ENCODE measurements around the gene HUS1. TPM values are rescaled to one million over a fixed set of nuclear protein-coding genes. Genes with fewer than 3 reads are reported as not detected.
"Not testable (repeated sequence)": the region's sequence is repeated elsewhere in the genome, so short reads cannot be mapped to it uniquely, and the experiment has no call there.

HUS1 gene
- total RNA-seq, 1 donor from 2014 or later: 15.4 TPM

DNA sequence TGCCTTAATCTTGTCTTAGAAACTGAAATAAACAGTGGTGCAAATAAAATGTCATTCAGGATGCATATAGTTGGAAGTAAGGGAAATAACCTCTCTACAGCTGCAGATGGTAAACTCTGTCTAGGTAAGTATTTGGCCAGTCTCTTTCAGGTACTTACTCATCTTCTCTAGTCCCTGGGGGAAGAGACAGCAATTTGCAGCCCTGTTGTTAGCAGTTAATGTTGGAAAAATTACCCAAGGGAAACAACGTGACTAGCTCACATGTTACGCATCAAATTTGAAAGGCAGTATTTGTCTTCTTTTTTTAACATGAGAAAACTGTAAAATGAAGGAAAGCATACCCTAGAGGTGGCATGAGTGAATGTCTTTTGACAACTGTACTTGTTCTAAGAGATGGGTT, 3.2 kb upstream of the HUS1 start:
- no peak for ATAC-seq
- DNase-seq (ENCODE audit: low spot score): no peak

DNA sequence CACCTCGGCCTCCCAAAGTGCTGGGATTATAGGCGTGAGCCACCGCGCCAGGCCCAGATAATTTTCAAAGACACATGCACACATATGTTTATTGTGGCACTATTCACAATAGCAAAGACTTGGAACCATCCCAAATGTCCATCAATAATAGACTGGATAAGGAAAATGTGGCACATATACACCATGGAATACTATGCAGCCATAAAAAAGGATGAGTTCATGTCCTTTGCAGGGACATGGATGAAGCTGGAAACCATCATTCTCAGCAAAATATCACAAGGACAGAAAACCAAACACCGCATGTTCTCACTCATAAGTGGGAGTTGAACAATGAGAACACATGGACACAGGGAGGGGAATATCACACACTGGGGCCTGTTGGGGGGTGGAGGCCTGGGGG, 1.2 kb upstream of the HUS1 start:
- DNase-seq (ENCODE audit: low spot score); ATAC-seq: not testable (repeated sequence)

DNA sequence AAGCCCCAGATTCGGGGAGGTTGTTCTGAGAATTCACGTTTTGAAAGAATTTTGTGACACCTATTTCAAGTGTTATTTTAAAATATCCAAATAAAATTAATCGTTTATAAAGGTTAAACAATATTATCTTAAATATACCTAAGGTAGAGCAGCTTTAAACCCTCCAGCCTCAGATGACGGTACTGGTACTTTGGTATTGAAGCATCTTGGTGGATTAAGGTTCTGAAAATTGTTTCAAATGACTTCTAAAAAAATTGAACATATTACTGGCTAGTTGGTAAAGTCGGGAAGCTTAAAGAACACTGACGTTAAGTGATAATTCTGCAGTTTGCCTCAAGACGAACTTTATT, 392 bp upstream of the HUS1 start:
- DNase-seq (ENCODE audit: low spot score) (no peak), ATAC-seq (no peak)

DNA sequence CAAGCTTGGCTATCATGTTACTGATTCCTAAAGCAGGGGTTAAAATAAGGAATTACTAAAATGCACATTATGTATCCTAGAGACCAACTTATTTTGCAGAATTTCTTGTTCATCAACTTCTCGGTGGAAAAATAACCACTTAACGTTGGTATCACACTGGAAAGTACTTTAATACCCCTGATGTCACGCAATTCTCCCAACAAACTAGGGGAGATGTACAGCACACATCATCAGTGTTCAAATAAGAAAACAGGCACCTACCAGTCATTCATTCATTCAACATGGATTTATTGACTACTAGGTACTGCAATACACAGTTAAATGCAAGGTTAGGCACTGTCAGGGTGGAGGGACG, 648 bp downstream of the HUS1 start:
- ATAC-seq (no peak), DNase-seq (ENCODE audit: low spot score) (no peak)

DNA sequence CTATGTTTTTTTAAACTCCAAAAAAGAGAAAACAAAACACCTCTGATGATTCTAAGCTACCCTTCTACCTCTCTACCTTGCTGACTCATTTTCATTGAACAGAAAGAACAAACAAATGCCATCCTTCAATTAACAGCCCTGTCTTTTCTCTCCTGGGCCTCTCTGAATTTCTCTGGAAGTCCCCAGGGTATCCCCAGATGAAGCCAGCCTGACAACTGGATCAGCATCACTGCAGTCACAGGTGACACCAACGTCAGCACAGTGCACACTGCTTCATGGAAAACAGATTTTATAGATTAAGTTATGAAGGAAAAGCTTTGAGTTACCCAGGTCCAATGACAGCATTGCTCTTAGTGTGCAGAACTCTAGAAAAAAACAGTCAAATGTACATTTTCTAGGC, 5.7 kb downstream of the HUS1 start:
- DNase-seq (ENCODE audit: low spot score) (no peak), ATAC-seq (no peak)

DNA sequence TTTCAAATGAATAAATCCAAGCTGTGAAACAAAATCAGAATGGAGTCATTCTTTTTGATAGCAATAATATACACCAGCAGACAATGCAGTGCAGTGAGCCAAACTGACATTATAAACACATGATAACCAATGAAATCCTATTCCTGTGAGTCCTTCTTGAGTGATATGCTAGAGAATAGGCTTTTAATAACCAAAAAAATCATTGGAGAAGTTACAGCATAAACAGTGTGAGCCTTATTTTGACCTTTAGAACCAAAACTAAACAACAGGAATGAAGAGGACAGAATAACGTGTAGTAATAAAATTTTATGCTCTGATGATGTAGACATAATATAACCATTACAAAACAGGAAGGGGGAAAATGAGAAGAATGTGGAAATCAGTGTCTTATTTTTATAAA, 8.7 kb downstream of the HUS1 start:
- ATAC-seq (no peak), DNase-seq (ENCODE audit: low spot score) (no peak)

DNA sequence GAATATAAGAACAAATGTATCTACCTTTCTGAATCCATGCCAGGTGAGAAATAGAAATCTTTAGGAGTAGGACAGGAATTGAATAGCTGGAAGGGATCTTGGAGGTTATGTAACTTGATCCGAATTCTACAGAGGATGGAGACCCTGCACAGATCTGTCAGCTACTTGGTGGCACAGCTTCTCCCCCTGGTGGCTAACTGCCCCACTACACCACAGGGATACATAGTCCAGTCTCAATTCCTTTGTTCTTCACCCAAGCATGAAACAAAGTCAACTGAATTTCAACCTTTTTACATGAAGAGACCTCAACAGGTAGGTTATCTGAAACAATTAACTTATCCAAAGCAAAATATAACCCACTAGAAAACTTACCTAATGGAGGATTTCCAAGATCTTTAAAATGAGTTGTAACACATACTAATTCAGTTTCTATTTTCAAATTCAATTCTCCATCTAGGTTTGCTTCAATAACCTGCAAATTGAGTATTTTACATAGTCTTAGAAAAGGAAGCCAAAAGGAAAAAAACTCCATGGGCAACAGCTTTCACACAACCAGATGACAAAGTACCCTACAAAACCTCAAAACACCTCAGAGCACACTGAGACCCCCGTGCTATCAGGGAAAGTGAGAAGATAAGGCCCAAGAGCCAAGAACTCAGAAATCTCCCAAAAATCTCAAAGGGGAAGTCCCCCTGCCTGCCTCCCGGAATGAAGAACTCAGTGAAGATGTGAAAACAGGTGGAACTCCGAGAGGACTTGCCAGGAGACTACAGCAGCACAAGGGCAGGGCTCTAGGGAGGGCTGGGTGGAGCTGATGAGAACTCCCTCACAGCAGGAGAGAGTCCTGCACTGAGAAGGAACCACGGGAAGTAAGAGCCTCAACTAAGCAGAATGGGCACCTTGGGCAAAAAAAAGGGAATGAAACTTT, 10.3 kb downstream of the HUS1 start:
- ATAC-seq (peak; percentile 83), DNase-seq (ENCODE audit: low spot score) (peak; percentile 52)

DNA sequence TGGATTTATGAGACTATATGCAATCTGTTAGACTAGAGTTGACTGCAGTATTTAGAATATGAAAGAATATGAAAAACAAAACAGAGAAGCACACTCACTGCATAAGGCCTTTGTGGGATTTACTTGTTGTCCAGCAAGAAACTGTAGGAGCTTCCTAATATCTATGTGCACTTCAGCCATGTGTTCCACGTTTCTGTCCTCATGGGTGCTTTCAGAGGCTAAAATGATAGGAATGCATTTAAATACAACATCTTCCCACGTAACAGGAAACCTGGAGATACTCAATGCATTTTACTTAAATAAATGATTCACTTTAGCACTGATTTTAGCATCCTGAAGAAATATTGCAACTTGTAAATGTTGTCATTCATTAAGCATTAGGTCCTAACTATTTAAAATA, 11.7 kb downstream of the HUS1 start:
- no peak for ATAC-seq
- no peak for DNase-seq (ENCODE audit: low spot score)

DNA sequence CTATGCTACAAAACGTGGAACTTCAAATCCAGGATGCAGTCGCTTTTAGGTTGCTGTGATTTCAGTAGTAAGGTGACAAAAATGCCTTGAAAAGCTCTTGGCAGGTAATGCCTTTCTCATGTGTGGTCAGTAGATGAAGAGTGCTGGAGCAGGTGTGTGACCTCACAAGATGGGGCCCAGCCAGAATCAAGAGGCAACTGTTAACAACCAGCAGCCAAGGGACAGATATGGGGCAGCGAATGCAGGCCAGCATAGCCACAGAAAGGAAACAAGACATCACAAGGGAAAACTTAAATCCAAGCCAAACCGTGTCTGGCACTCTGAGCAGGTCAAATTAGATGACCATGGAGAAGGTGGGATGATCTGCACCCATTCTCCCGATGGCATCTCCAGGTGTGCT, 12.3 kb downstream of the HUS1 start:
- DNase-seq (ENCODE audit: low spot score): no peak
- no peak for ATAC-seq

DNA sequence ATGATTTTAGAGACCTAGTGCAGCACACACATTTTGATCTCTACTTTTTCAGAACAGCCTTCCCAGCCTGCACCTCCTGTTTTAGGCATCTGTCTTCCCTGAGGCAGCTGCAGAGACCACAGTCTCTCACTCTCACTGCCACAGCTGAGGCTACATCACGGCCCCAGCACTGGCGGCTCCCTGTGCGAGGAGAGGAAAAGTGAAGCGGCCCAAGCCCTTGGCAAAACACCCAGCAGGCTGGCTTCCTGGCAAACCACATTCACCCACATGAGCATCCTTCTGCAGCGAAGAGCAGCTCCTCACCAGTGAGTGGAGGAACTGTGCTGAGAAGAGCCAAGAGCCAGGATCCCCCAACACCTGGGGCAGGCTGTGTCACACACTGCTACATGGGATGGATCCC, 14.0 kb downstream of the HUS1 start:
- DNase-seq (ENCODE audit: low spot score): no peak
- ATAC-seq: no peak

DNA sequence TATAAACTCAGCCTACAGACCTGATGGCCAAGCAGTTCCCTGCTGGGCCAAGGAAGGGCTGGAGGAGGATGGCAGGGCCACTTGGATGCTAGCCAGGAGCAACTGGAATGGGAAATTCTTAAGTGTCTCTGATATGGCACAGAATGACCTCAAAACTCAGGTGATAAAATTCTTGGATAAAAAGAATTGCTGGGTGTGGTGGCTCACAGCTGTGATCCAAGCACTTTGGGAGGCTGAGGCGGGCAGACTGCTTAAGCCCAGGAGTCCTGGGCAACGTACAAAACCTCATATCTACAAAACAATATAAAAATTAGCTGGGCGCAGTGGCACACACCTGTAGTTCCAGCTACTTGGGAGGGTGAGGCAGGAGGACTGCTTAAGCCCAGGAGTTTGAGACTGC, 17.2 kb downstream of the HUS1 start:
- ATAC-seq (no peak), DNase-seq (ENCODE audit: low spot score) (no peak)

DNA sequence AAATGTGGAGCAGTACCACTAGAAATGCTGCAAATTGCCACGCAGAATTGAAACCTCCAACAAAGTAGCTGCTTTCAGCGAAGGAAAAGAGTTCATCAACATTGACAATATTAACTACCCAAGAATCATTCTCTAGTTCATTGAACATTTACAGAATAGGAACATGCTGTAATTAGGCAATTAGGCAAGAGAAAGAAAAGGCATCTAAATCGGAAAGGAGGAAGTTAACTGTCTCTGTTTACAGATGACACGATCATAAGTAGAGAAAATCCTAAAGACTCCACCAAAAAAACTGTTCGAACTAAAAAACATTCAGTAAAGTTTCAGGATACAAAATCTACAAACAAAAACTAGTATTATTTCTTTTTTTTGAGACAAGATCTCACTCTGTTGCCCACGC, 22.3 kb downstream of the HUS1 start:
- ATAC-seq: no peak
- DNase-seq (ENCODE audit: low spot score): no peak

DNA sequence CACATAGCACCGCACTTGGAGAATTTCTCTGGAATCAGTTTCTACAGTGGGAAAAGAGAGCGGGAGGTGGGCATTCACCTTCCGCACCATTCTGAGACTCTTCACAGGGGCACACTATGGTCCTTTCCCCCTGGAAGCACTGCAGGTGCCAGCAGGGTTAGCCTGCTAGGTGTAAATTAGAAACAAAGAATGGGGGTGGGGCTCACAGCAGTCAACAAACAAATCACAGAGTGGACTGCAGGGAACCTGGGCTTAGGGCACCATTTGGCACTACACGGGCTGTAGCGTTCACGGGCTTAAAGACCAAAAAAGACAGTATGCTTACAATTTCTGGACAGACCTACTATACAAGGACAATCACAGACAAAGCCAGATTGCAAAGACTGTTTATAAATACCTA, 23.2 kb downstream of the HUS1 start:
- no peak for ATAC-seq
- no peak for DNase-seq (ENCODE audit: low spot score)

DNA sequence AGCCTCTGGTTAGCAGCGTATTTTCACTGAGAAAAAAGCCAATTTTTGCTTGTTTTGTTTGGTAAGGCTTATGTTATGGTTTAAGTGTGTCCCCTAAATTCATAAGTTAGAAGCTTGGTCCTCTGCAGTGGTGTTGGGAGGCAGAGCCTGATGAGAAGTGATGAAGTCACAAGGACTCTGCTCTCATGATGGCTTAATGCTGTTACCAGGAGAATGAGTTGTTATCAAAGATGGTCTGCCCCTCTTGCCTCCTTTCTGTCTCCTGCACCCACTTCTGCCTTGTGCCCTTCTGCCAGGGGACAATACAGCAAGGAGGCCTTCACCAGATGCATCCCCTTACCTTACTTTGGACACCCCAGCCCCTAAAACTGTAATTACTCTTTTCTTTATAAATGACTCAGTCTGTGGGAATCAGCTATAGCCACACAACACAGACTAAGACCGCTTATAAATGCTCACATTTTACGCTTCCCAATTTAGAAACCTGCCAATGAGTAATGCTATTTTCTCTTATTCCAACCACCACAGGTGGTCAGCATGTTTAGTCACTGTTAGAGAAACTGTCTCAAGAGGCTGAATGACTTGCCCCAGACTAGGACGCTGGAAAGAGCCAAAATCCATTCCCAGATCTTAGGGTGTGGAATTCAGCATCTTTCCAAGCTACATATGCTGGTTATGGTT, 25.0 kb downstream of the HUS1 start:
- no peak for DNase-seq (ENCODE audit: low spot score)
- no peak for ATAC-seq

DNA sequence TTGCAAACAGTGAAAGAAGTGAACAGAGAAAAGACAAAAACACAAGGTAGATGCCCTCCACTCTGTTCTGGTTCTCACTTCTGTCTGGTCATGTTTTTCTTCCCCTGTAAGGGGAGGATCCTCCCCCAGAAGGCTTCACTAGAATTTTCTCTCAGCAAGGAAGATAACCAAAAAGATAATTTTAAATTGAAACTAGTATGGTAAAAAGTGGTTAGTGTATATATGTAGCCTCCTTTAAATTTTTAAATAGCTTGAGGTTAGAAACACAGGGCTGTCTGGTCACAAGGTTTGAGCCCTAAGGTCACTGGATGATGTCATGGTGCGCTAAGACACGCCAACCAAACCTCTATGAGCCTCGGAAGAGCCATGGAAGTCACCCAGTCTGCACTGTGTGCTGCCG, 25.6 kb downstream of the HUS1 start:
- ATAC-seq (no peak), DNase-seq (ENCODE audit: low spot score) (no peak)

DNA sequence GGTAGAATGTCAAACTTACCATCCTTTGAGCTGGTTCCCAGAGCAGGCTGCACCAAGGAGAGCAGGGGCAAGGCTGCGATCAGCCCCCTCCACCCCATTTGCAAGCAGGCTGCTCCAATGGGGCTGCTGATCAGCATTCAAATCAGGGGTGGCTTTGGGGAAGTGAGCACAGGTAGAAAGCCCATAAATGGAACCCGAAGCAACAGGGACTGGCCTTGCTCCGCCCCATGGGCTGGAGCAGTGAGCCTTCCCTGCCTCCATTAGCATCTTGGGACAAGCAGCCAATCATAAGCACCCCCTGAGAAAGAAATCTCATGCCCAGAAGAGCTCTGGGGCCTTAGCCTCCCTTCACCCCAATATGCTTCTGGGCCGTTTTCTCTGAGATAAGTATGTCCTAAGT, 27.2 kb downstream of the HUS1 start:
- no peak for ATAC-seq
- DNase-seq (ENCODE audit: low spot score): no peak

DNA sequence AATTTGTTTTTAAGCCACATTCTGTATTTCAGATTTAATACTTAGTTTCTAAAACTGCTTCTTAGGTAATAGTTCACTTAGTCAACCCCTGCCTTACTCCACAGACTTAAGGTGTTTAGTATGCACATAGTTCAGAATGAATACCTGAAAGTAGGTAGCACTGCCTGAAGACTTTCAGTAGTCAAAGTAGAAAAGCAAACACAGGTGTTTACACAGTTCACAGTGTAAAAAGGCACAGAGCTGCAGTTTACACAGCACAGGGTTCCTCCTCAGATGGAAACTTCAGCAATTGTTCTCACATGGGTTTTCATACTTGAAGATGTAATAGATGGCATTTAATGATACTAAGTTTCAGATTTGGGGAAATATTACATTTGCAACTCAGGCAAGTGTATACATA, 28.0 kb downstream of the HUS1 start:
- ATAC-seq: peak; percentile 84
- DNase-seq (ENCODE audit: low spot score): no peak

DNA sequence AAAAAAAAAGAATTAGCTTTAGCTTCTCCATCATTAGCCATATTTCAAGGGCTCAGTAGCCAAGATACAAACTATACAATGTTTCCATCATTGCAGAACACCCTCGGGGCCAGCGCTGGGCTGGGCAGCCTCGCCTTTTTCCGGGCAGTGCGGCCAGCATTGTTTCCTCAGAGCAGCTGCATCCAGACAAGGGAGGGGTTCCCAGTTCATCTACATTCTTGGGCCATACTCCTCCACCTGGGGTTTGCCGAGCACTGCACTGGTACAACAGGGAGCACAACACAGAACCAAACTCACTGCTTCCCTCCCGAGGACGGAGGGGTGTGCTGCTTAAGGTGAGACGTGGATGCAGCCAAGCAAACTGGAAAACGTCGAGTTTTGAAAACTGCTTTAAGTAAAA, 28.7 kb downstream of the HUS1 start:
- ATAC-seq (no peak), DNase-seq (ENCODE audit: low spot score) (no peak)

DNA sequence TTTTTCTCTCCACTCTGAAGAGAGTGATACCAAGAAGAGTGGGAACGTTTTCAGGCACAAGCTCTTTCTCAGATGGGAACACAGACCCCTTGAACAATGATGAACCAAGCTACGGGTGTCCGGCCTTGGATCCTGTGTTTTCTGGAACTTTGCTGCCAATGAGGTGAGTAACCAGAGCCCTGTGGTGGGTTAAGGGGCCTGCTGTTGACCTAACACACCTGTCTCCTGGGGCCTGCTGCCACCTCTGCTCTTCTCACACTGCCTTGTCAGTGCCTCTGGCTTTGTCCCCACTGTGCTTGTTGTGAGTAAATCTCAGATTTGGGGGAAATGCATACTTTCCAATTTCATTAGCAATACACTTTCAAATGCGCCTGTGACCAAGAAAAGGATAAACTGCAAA, 29.7 kb downstream of the HUS1 start:
- ATAC-seq (no peak), DNase-seq (ENCODE audit: low spot score) (no peak)

DNA sequence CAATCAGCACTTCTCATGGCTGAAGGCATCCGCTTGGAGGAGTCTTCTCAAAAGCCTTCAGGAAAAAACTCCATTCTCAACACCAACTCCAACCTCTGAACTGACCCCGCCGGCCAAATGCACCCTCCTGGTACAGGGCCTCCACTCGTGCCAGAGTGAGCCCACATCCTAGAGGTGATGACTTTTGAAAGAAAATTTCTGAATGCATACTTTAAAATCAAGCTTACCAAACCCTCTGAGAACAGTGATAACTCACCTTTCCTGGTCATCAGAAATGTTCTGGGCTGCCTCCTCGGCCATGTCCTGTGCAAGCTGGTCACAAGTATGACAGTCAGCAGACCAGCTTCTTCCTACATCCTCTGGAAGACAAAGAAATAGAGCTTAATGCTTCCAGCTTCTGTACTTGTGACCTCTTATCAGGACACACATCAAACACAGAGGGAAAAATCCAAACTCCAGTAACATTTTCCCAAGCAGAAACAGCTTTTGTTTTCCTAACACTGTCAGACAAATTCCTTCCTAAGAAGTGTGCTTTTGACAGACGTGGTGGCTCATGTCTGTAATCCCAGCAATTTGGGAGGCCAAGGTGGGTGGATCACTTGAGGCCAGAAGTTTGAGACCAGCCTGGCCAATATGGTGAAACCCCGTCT, 31.1 kb downstream of the HUS1 start, which contains the start of gene PKD1L1:
PKD1L1 (minus strand) TSS at position 326 of the 650 bp plus-strand sequence; CDS start at position 300, 26 bp downstream.
- DNase-seq (ENCODE audit: low spot score) (no peak), ATAC-seq (no peak)

DNA sequence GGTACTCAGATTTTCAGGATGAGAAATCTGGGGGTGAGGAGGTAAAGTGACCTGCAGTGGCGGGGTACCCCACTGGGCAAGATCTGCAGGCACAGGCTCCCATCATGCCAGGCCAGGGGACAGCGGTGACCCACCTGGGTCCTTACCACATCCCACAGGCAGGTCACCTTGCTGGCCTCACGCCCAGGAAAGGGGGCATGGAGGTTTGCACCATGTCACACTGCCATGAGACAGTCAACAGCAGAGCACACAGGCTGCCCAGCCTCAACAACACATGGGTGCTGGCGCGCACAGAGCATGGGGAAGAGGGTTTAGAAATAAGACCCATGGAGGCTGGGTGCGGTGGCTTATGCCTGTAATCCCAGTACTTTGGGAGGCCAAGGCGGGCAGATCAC, 32.1 kb downstream of the HUS1 start:
- no peak for DNase-seq (ENCODE audit: low spot score)
- no peak for ATAC-seq

Measured in left lobe of liver (tissue), 2 donors.